Measurements from ENCODE around the gene NTM. TPM values are rescaled to one million over a fixed set of nuclear protein-coding genes. Genes with fewer than 3 reads are reported as not detected.
"Not testable (repeated sequence)": the region's sequence is repeated elsewhere in the genome, so short reads cannot be mapped to it uniquely, and the experiment has no call there.

The NTM gene
- total RNA-seq, 1 donor from 2014 or later, result 4.3 TPM

DNA sequence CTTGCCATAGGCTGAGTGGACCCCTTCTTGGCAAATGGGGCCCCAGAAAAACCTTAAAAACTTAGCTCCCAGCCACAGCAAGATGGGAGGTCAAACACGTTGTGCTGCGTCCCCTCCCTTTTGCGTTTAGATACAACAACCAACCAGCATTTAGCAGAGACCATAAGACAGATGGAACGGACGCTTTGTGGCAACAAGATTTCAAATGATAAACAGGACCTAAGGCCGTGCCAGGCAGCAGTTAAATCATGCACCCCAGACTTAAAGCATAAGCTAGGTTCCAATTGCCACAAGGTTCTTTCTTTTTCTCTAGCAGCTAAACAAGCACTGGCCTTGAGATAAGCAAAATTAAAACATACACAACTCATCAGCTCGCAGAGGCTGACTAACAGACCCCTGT lies 39.4 kb upstream of the NTM start:
- H3K9me3 Mint-ChIP-seq (ENCODE audit: low read depth), result no peaks in the 10 kb centered on the region
- TF ChIP-seq, protein P1, sequence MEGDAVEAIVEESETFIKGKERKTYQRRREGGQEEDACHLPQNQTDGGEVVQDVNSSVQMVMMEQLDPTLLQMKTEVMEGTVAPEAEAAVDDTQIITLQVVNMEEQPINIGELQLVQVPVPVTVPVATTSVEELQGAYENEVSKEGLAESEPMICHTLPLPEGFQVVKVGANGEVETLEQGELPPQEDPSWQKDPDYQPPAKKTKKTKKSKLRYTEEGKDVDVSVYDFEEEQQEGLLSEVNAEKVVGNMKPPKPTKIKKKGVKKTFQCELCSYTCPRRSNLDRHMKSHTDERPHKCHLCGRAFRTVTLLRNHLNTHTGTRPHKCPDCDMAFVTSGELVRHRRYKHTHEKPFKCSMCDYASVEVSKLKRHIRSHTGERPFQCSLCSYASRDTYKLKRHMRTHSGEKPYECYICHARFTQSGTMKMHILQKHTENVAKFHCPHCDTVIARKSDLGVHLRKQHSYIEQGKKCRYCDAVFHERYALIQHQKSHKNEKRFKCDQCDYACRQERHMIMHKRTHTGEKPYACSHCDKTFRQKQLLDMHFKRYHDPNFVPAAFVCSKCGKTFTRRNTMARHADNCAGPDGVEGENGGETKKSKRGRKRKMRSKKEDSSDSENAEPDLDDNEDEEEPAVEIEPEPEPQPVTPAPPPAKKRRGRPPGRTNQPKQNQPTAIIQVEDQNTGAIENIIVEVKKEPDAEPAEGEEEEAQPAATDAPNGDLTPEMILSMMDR (IDR thresholded peaks at IDR 0.05; ENCODE audit: unreplicated experiment), result no peak
- no peak overlapping the region for H3K4me3 Mint-ChIP-seq (ENCODE audit: low read depth)
- H3K4me1 Mint-ChIP-seq (ENCODE audit: low read depth), result no peaks in the 10 kb centered on the region
- no peak overlapping the region for H3K27ac Mint-ChIP-seq
- DNase-seq (ENCODE audit: low spot score, unreplicated experiment), result no peak
- H3K27me3 Mint-ChIP-seq, result peaks cover 24% of the 10 kb centered on the region
- H3K36me3 Mint-ChIP-seq (ENCODE audit: insufficient read depth), result no peaks in the 10 kb centered on the region

DNA sequence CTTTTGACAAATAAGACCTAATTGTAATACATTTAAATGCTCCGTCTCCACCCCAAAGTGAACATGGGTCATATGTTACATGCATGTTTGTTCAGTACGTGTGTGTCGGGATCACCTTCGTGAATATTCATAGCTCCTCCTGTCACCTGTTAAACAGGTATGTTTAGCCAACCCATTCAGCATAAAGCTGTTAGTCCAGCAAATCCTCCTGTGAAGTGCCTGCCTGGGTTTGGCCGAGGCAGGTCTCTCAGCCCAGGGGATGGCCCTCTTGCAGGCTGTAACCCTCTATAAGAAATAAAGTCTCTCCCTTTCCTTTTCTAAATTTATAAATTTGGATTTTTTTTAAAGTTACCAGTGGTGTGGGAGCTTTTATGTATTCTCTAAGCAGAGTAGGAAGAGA lies 38.9 kb upstream of the NTM start:
- no peak for DNase-seq (ENCODE audit: low spot score, unreplicated experiment)
- H3K9me3 Mint-ChIP-seq (ENCODE audit: low read depth), result no peaks in the 10 kb centered on the region
- H3K4me1 Mint-ChIP-seq (ENCODE audit: low read depth), result no peaks in the 10 kb centered on the region
- peaks cover 24% of the 10 kb centered on the region for H3K27me3 Mint-ChIP-seq
- TF ChIP-seq, protein P1 (IDR thresholded peaks at IDR 0.05; ENCODE audit: unreplicated experiment), result no peak
- no peak overlapping the region for H3K27ac Mint-ChIP-seq
- H3K36me3 Mint-ChIP-seq (ENCODE audit: insufficient read depth), result no peaks in the 10 kb centered on the region
- no peak overlapping the region for H3K4me3 Mint-ChIP-seq (ENCODE audit: low read depth)

- H3K27me3 Mint-ChIP-seq, result peaks cover 30% of the 10 kb centered on the region
- no peak for DNase-seq (ENCODE audit: low spot score, unreplicated experiment)
- H3K4me1 Mint-ChIP-seq (ENCODE audit: low read depth), result no peaks in the 10 kb centered on the region
- TF ChIP-seq, protein P1 (IDR thresholded peaks at IDR 0.05; ENCODE audit: unreplicated experiment), result no peak
- H3K4me3 Mint-ChIP-seq (ENCODE audit: low read depth), result no peak overlapping the region
- no peaks in the 10 kb centered on the region for H3K36me3 Mint-ChIP-seq (ENCODE audit: insufficient read depth)
- no peaks in the 10 kb centered on the region for H3K9me3 Mint-ChIP-seq (ENCODE audit: low read depth)
- H3K27ac Mint-ChIP-seq, result no peak overlapping the region
These were observed 35.8 kb upstream of the NTM start for GRCh38 chr11:131334601-131335000.

GRCh38 chr11:131341900-131342299 lies 28.5 kb upstream of the NTM start:
- H3K4me3 Mint-ChIP-seq (ENCODE audit: low read depth); DNase-seq (ENCODE audit: low spot score, unreplicated experiment); H3K9me3 Mint-ChIP-seq (ENCODE audit: low read depth); H3K27ac Mint-ChIP-seq; H3K4me1 Mint-ChIP-seq (ENCODE audit: low read depth); H3K36me3 Mint-ChIP-seq (ENCODE audit: insufficient read depth): not testable (repeated sequence)
- peaks cover 17% of the 10 kb centered on the region for H3K27me3 Mint-ChIP-seq

GRCh38 chr11:131342442-131342841 lies 28.0 kb upstream of the NTM start:
- not testable (repeated sequence) for H3K27ac Mint-ChIP-seq; H3K4me3 Mint-ChIP-seq (ENCODE audit: low read depth); H3K9me3 Mint-ChIP-seq (ENCODE audit: low read depth); H3K36me3 Mint-ChIP-seq (ENCODE audit: insufficient read depth); H3K4me1 Mint-ChIP-seq (ENCODE audit: low read depth); DNase-seq (ENCODE audit: low spot score, unreplicated experiment)
- peaks cover 17% of the 10 kb centered on the region for H3K27me3 Mint-ChIP-seq

GRCh38 chr11:131345406-131345805 lies 25.0 kb upstream of the NTM start:
- no peak for DNase-seq (ENCODE audit: low spot score, unreplicated experiment)
- no peaks in the 10 kb centered on the region for H3K36me3 Mint-ChIP-seq (ENCODE audit: insufficient read depth)

More at GRCh38 chr11:131345406-131345805, 25.0 kb upstream of the NTM start:
- Mint-ChIP-seq H3K27me3 (peaks cover 8% of the 10 kb centered on the region), H3K4me3 (ENCODE audit: low read depth) (no peak overlapping the region), H3K9me3 (ENCODE audit: low read depth) (no peaks in the 10 kb centered on the region), H3K27ac (no peak overlapping the region), H3K4me1 (ENCODE audit: low read depth) (no peaks in the 10 kb centered on the region)
- TF ChIP-seq, protein P1 (IDR thresholded peaks at IDR 0.05; ENCODE audit: unreplicated experiment), result no peak
